Loucy (cell line): ENCODE data around the gene CFAP251.

Source experiments
- H2AFZ ChIP-seq: fragments of 200-600 bp; sonication (generic); 2 replicates; pipeline ENCODE4 v1.6.0; 2016; ENCODE audit warnings: antibody characterized with exemption, mild to moderate bottlenecking, low read length, moderate library complexity
- H3F3A ChIP-seq: fragments of 200-600 bp; 2 replicates; pipeline ENCODE4 v1.6.0; 2016; ENCODE audit warnings: antibody characterized with exemption, low read depth, mild to moderate bottlenecking
- H3K27me3 ChIP-seq: fragments of 200-600 bp; sonication (generic); 2 replicates; pipeline ENCODE4 v1.6.1; 2014; ENCODE audit warnings: low read length, mild to moderate bottlenecking; ENCODE audit not compliant: insufficient read depth, poor library complexity, severe bottlenecking
- H3K36me3 ChIP-seq: fragments of 200-600 bp; sonication (generic); 2 replicates; pipeline ENCODE4 v1.6.1; 2016; ENCODE audit warnings: low read length; ENCODE audit not compliant: insufficient read depth
- H3K4me1 ChIP-seq: fragments of 200-600 bp; sonication (generic); 2 replicates; pipeline ENCODE4 v1.5.1; 2014; ENCODE audit warnings: low read length, mild to moderate bottlenecking; ENCODE audit not compliant: insufficient read depth, poor library complexity, severe bottlenecking
- H3K4me2 ChIP-seq: fragments of 200-600 bp; sonication (generic); 2 replicates; pipeline ENCODE4 v1.6.0; 2014; ENCODE audit warnings: antibody characterized with exemption, low read length, low read depth, mild to moderate bottlenecking; ENCODE audit not compliant: poor library complexity, severe bottlenecking
- H3K4me3 ChIP-seq: fragments of 200-600 bp; sonication (generic); 2 replicates; pipeline ENCODE4 v1.5.1; 2014; ENCODE audit warnings: low read length, mild to moderate bottlenecking, mixed read lengths; ENCODE audit not compliant: poor library complexity, severe bottlenecking
- H3K79me2 ChIP-seq: fragments of 200-600 bp; sonication (generic); 2 replicates; pipeline ENCODE4 v1.6.1; 2014; ENCODE audit warnings: low read length; ENCODE audit not compliant: insufficient read depth
- H3K9ac ChIP-seq: fragments of 200-600 bp; sonication (generic); 2 replicates; pipeline ENCODE4 v1.6.0; 2014; ENCODE audit warnings: mild to moderate bottlenecking, low read depth, low read length, moderate library complexity; ENCODE audit not compliant: poor library complexity, severe bottlenecking
- H3K9me2 ChIP-seq: fragments of 200-600 bp; sonication (generic); replicated peaks from 2 replicates; pipeline ENCODE4 v1.6.1; 2016; ENCODE audit warnings: low read depth, low read length, mixed read lengths
- H3K9me3 ChIP-seq: fragments of 200-600 bp; sonication (generic); 2 replicates; pipeline ENCODE4 v1.6.1; 2014; ENCODE audit warnings: mild to moderate bottlenecking, antibody characterized with exemption, low read length, low read depth; ENCODE audit not compliant: insufficient read depth
- H4K20me1 ChIP-seq: fragments of 200-600 bp; sonication (generic); 2 replicates; pipeline ENCODE4 v1.6.0; 2014; ENCODE audit warnings: antibody characterized with exemption, low read length, mild to moderate bottlenecking; ENCODE audit not compliant: insufficient read depth, poor library complexity, severe bottlenecking
- CTCF ChIP-seq: fragments of 200-600 bp; sonication (generic); conservative IDR thresholded peaks from 2 replicates; pipeline ENCODE4 v1.5.1; 2014; ENCODE audit warnings: mild to moderate bottlenecking, antibody characterized with exemption, low read length
- EZH2phosphoT487 ChIP-seq: fragments of 200-600 bp; IDR thresholded peaks from 2 replicates; pipeline ENCODE4 v1.6.1; 2018; ENCODE audit warnings: antibody characterized with exemption, mild to moderate bottlenecking, moderate library complexity, borderline replicate concordance

Gene CFAP251

GRCh38 chr12:122043476-122043875 is 125.1 kb downstream of the CFAP251 start:
- Histone ChIP-seq H3K4me1 (no peaks in the 10 kb centered on the region), H4K20me1 (no peaks in the 10 kb centered on the region), H3K79me2 (no peaks in the 10 kb centered on the region), H3K9ac (no peak overlapping the region), H3K4me2 (no peak overlapping the region), H2AFZ (no peak overlapping the region), H3K4me3 (no peak overlapping the region), H3K27me3 (no peaks in the 10 kb centered on the region), H3F3A (no peaks in the 10 kb centered on the region), H3K9me3 (no peaks in the 10 kb centered on the region), H3K9me2 (no peaks in the 10 kb centered on the region), H3K36me3 (peaks cover 57% of the 10 kb centered on the region; the same call in 1 of the 2 replicates)
- TF ChIP-seq EZH2phosphoT487 (no peak), CTCF (no peak)

DNA sequence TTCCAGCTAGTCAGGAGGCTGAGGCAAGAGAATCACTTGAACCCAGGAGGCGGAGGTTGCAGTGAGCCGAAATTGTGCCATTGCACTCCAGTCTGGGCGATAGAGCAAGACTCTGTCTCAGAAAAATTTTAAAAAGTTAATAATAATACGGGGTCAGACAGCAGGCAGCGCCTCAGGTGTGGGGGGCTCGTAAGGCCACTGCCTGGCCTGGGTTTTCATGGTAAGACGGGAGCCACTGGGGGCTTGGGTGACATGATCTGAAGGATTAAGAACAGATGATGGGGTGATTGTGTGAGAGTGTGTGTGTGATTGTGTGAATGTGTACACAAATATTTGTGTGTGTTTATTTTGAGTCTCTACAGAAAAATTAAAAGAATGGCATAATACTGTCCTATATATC is 126.9 kb downstream of the CFAP251 start:
- Histone ChIP-seq H3F3A (no peaks in the 10 kb centered on the region), H3K9me3 (no peaks in the 10 kb centered on the region), H3K36me3 (peaks cover 55% of the 10 kb centered on the region; the same call in 1 of the 2 replicates), H4K20me1 (no peaks in the 10 kb centered on the region), H3K4me3 (no peak overlapping the region), H3K4me2 (no peak overlapping the region), H3K27me3 (no peaks in the 10 kb centered on the region), H3K79me2 (no peaks in the 10 kb centered on the region), H3K4me1 (no peaks in the 10 kb centered on the region), H2AFZ (no peak overlapping the region), H3K9me2 (no peaks in the 10 kb centered on the region), H3K9ac (no peak overlapping the region)
- TF ChIP-seq EZH2phosphoT487: no peak
- TF ChIP-seq CTCF: no peak

- Histone ChIP-seq H3K27me3 (no peaks in the 10 kb centered on the region), H3K36me3 (peaks cover 54% of the 10 kb centered on the region; the same call in 1 of the 2 replicates), H3K9me3 (no peaks in the 10 kb centered on the region), H3K9ac (no peak overlapping the region), H3K9me2 (no peaks in the 10 kb centered on the region), H3F3A (no peaks in the 10 kb centered on the region), H3K79me2 (no peaks in the 10 kb centered on the region), H3K4me1 (no peaks in the 10 kb centered on the region), H4K20me1 (no peaks in the 10 kb centered on the region), H3K4me3 (no peak overlapping the region), H2AFZ (no peak overlapping the region), H3K4me2 (no peak overlapping the region)
- TF ChIP-seq CTCF (no peak), EZH2phosphoT487 (no peak)
These were observed 127.8 kb downstream of the CFAP251 start for GRCh38 chr12:122046145-122046544.
